Neural cell (in vitro differentiated cells): ENCODE data around the gene GRSF1.

Experiments
- CTCF ChIP-seq: fragments of 450-650 bp; IDR thresholded peaks from 2 replicates; pipeline ENCODE4 v1.5.1; 2014; ENCODE audit warnings: antibody characterized with exemption, mild to moderate bottlenecking, moderate library complexity; ENCODE audit not compliant: poor library complexity, severe bottlenecking
- EP300 ChIP-seq: fragments of 450-650 bp; conservative IDR thresholded peaks from 2 replicates; pipeline ENCODE4 v1.6.1; 2014; ENCODE audit warnings: antibody characterized with exemption, mild to moderate bottlenecking, moderate library complexity; ENCODE audit not compliant: poor library complexity, severe bottlenecking
- EZH2 ChIP-seq: fragments of 200-600, 300-800 bp; shearing (Covaris generic), sonication (generic); IDR thresholded peaks from 2 replicates; pipeline ENCODE4 v1.6.1; 2014; ENCODE audit warnings: antibody characterized with exemption, low read length, borderline replicate concordance, mild to moderate bottlenecking; ENCODE audit not compliant: insufficient read depth, poor library complexity, severe bottlenecking
- MXI1 ChIP-seq: fragments of 450-650 bp; conservative IDR thresholded peaks from 2 replicates; pipeline ENCODE4 v1.6.1; 2014; ENCODE audit warnings: antibody characterized with exemption, mild to moderate bottlenecking; ENCODE audit not compliant: poor library complexity, severe bottlenecking
- TAF1 ChIP-seq: IDR thresholded peaks from 2 replicates; pipeline ENCODE4 v1.6.1; 2012; ENCODE audit warnings: low read depth

DNA sequence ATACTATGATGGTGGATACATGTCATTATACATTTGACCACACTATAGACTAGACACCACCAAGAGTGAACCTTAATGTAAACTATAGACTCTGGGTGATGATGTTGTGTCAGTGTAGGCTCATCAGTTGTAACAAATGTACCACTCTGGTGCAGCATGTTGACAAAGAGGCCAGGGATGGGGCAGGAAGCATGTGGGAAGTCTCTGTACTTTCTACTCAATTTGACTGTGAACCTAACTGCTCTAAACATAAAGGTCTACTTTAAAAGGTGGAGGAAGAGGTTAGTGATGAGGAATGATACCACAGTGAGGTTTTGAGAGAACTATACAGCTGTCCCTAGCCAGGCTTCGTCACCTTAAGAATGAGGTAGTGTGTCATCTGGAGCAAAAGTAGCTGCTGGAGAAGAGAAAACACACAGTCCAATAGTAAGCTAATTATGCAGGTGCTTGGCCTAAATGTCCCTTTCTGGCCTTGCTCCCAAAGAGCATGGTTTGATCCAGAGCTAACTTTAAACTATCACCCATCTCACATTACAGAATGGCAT, 38.4 kb downstream of the GRSF1 start:
- TF ChIP-seq CTCF (no peak), MXI1 (no peak), EZH2 (no peak), EP300 (no peak), TAF1 (no peak)
